GM13976 (cell line): ENCODE data around the gene EFCAB5.
A peak's percentile ranks its signal among the peaks of the same experiment; 100 is the strongest.
"Not testable (repeated sequence)": the region's sequence is repeated elsewhere in the genome, so short reads cannot be mapped to it uniquely, and the experiment has no call there.

Experiments
- DNase-seq: peaks from one replicate; pipeline ENCODE4 v3.0.0; 2012; ENCODE audit warnings: low spot score
- CTCF ChIP-seq: IDR thresholded peaks from 2 replicates; pipeline ENCODE4 v1.5.1; 2012; ENCODE audit warnings: borderline replicate concordance, mild to moderate bottlenecking; ENCODE audit not compliant: insufficient read depth; ENCODE audit errors: extremely low read depth, missing control alignments, control extremely low read depth
- in situ Hi-C: fragments of 300-500 bp; cut with MboI; formaldehyde crosslinking; loops from one replicate; pipeline ENCODE4 v1.12.0; 2022; ENCODE audit warnings: low sequenced_read_pairs, mixed read lengths, inconsistent platforms; ENCODE audit not compliant: unreplicated experiment

The EFCAB5 gene

GRCh38 chr17:30000755-30001257, 59.4 kb downstream of the EFCAB5 start:
- TF ChIP-seq CTCF: no peak
- DNase-seq: no peak
- in situ Hi-C loops: no loop called here

GRCh38 chr17:30002088-30002487, 60.7 kb downstream of the EFCAB5 start:
- in situ Hi-C loops: no loop called here
- TF ChIP-seq CTCF: no peak
- DNase-seq: no peak

GRCh38 chr17:30005709-30006320, 64.4 kb downstream of the EFCAB5 start:
- no peak for DNase-seq
- TF ChIP-seq CTCF: no peak
- in situ Hi-C loops: no loop called here

GRCh38 chr17:30011934-30012333, 70.5 kb downstream of the EFCAB5 start:
- DNase-seq, in situ Hi-C loops: not testable (repeated sequence)

- in situ Hi-C loops: no loop called here
Measured at GRCh38 chr17:30021708-30022317, 80.4 kb downstream of the EFCAB5 start.

GRCh38 chr17:30025325-30025724, 83.9 kb downstream of the EFCAB5 start:
- in situ Hi-C loops, DNase-seq: not testable (repeated sequence)

More at GRCh38 chr17:30021708-30022317, 80.4 kb downstream of the EFCAB5 start:
- TF ChIP-seq CTCF: peak; percentile 71
- peak; percentile 45 for DNase-seq

- in situ Hi-C loops: no loop called here
- DNase-seq: no peak
- TF ChIP-seq CTCF: no peak
Measured at GRCh38 chr17:30027676-30028075, 86.2 kb downstream of the EFCAB5 start.
